HUDEP-2 (cell line): Measurements from ENCODE around the gene CGB2.
"Not testable (repeated sequence)": the region's sequence is repeated elsewhere in the genome, so short reads cannot be mapped to it uniquely, and the experiment has no call there.

Source experiments
- DNase-seq, 76 experiments: peaks; one replicate each; lab custom pipeline; 2025; ENCODE audit not compliant: unreplicated experiment in 76 of 76; lab: John Stamatoyannopoulos, UW

Gene CGB2

DNA sequence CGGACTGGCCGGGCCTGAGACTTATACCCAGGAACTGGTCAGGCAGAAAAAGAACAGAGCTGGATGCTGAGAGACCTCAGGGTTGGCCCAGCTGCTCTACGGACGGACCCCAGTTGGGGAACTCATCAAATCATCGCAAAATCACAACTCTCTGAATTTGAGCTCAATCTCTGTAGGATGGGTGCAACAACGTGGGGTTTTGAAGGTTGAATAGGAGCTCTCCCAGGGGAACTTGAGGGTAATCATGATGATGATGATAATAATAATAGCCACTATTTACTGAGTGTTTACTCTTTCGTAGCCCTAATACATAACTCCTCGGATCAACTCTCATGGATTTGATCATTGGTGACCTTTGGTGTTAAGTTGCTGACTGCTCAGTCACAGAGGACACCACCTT, 1.4 kb upstream of the CGB2 start:
- not testable (repeated sequence) for DNase-seq

DNA sequence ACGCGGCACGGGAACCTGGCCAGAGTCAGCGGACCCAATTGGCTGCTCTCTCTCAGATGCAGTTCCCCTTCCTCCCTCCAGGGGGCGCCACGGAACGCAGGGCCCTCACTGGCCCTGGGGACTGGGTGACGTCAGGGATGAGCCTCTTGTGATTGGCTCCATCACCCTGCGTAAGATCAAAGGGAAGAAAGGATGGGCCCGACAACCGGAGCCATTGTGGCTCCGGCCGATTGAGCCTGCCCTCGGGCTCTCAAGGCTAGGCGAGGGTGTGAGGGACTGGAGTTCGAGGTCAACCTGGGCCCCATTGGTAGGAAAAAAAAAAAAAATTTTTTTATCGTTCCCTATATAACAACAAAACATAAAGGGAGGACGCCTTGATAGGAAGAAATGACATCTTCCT, 5.1 kb downstream of the CGB2 start, which contains the start of gene CGB1:
CGB1 (minus strand) TSS at position 81 of the 400 bp plus-strand sequence. CDS start 184 bp downstream, outside the sequence.
- DNase-seq: peak in 64 of 76 experiments; percentile 21 to 78 (median 56)

DNA sequence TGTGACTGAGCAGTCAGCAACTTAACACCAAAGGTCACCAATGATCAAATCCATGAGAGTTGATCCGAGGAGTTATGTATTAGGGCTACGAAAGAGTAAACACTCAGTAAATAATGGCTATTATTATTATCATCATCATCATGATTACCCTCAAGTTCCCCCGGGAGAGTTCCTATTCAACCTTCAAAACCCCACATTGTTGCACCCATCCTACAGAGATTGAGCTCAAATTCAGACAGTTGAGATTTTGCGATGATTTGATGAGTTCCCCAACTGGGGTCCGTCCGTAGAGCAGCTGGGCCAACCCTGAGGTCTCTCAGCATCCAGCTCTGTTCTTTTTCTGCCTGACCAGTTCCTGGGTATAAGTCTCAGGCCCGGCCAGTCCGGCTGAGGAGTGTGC, 6.4 kb downstream of the CGB2 start:
- DNase-seq: not testable (repeated sequence)

DNA sequence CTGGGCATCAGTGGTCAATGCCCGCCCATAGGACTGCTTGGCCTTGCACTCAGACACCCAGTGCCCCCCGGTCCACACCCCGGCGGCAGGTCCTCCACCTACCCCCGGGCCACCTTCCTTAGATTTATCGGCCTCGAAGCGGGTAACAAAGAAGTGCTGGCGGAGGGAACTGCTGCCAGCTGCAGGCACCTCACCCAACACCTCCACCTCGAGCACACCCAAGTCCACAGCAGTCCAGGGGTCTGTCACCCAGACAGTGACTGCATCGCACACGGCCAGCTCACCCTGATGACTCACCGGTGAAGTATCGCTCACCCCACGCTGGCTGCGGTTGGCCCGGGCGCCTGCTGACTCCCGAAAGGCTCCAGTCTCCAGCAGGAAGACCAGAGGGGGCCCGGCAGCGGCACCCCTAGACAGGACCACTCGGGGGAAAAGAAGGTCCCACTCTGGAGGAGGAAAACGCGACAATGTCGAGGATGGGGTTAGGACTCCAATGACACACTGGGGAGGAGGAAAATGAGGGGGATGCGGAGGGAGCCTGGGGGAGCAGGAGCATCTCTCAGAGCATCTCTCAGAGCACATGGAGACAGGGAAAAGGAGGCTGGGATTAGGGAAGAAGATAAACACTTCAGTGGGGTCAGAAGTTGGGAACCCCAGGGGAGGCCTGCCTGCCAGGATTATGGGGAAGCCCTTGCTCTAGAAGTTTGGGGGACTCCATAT, 7.0 kb downstream of the CGB2 start:
- not testable (repeated sequence) for DNase-seq

DNA sequence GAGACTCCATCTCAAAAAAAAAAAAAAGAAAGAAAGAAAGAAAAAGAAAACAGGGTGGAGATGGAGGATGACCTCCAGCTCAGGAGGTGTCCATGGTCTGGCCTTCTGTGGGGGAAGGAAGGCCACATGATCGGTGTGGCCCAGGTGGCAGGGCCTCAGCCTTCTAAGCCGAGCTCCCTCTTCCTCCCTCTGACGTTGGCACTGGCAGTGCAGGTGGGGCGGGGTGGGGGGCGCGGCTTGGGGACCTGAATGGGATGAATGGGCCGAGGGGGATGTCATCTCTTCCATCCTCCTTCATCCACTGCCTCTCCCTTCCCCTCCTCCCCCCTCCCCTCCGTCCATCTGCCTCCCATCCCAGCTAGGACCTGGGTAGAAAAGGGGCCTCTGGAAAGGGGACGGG, 8.0 kb downstream of the CGB2 start:
- not testable (repeated sequence) for DNase-seq

DNA sequence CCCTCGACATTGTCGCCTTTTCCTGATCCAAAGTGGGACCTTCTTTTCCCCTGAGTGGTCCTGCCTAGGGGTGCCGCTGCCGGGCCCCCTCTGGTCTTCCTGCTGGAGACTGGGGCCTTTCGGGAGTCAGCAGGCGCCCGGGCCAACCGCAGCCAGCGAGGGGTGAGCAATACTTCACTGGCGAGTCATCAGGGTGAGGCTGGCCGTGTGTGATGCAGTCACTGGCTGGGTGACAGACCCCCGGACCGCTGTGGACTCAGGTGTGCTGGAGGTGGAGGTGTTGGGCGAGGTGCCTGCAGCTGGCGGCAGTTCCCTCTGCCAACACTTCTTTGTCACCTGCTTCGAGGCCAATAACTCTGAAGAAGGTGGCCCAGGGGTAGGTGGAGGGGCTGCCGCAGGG, 10.5 kb downstream of the CGB2 start:
- no peak for DNase-seq

DNA sequence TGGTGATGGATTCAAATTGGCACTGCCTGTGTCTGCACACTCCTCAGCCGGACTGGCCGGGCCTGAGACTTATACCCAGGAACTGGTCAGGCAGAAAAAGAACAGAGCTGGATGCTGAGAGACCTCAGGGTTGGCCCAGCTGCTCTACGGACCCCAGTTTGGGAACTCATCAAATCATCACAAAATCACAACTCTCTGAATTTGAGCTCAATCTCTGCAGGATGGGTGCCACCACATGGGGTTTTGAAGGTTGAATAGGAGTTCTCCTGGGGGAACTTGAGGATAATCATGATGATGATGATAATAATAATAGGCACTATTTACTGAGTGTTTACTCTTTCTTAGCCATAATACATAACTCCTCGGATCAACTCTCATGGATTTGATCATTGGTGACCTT, 11.0 kb downstream of the CGB2 start:
- DNase-seq: not testable (repeated sequence)

DNA sequence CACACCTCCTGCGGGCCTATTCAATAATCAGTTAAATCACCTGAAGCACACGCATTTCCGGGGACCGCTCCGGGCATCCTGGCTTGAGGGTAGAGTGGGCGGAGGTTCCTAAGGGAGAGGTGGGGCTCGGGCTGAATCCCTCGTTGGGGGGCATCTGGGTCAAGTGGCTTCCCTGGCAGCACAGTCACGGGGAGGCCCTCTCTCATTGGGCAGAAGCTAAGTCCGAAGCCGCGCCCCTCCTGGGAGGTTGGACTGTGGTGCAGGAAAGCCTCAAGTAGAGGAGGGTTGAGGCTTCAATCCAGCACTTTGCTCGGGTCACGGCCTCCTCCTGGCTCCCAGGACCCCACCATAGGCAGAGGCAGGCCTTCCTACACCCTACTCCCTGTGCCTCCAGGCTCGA, 11.9 kb downstream of the CGB2 start, which contains the start of gene CGB5:
CGB5 (plus strand) TSS at position 301 of the 400 bp plus-strand sequence. CDS start 362 bp downstream, outside the sequence.
- not testable (repeated sequence) for DNase-seq

DNA sequence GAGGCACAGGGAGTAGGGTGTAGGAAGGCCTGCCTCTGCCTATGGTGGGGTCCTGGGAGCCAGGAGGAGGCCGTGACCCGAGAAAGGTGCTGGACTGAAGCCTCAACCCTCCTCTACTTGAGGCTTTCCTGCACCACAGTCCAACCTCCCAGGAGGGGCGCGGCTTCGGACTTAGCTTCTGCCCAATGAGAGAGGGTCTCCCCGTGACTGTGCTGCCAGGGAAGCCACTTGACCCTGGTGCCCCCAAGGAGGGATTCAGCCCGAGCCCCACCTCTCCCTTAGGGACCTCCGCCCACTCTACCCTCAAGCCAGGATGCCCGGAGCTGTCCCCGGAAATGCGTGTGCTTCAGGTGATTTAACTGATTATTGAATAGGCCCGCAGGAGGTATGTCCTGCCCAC, 17.3 kb downstream of the CGB2 start, which contains the start of gene CGB8:
CGB8 (minus strand) TSS at position 101 of the 400 bp plus-strand sequence. CDS start 372 bp downstream, outside the sequence.
- not testable (repeated sequence) for DNase-seq

DNA sequence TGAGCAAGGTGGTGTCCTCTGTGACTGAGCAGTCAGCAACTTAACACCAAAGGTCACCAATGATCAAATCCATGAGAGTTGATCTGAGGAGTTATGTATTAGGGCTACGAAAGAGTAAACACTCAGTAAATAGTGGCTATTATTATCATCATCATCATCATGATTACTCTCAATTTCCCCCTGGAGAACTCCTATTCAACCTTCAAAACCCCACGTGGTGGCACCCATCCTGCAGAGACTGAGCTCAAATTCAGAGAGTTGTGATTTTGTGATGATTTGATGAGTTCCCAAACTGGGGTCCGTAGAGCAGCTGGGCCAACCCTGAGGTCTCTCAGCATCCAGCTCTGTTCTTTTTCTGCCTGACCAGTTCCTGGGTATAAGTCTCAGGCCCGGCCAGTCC, 18.1 kb downstream of the CGB2 start:
- DNase-seq: not testable (repeated sequence)

DNA sequence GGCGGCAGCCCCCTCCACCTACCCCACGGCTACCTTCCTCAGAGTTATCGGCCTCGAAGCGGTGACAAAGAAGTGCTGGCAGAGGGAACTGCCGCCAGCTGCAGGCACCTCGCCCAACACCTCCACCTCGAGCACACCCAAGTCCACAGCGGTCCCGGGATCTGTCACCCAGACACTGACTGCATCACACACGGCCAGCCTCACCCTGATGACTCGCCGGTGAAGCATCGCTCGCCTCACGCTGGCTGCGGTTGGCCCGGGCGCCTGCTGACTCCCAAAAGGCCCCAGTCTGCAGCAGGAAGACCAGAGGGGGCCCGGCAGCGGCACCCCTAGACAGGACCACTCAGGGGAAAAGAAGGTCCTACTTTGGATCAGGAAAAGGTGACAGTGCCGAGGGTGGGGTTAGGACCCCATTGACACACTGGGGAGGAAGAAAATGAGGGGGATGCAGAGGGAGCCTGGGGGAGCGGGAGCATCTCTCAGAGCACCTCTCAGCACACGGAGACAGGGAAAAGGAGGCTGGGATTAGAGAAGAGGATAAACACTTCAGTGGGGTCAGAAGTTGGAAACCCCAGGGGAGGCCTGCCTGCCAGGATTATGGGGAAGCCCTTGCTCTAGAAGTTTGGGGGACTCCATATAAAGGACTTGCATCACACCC, 18.8 kb downstream of the CGB2 start:
- DNase-seq: not testable (repeated sequence)

DNA sequence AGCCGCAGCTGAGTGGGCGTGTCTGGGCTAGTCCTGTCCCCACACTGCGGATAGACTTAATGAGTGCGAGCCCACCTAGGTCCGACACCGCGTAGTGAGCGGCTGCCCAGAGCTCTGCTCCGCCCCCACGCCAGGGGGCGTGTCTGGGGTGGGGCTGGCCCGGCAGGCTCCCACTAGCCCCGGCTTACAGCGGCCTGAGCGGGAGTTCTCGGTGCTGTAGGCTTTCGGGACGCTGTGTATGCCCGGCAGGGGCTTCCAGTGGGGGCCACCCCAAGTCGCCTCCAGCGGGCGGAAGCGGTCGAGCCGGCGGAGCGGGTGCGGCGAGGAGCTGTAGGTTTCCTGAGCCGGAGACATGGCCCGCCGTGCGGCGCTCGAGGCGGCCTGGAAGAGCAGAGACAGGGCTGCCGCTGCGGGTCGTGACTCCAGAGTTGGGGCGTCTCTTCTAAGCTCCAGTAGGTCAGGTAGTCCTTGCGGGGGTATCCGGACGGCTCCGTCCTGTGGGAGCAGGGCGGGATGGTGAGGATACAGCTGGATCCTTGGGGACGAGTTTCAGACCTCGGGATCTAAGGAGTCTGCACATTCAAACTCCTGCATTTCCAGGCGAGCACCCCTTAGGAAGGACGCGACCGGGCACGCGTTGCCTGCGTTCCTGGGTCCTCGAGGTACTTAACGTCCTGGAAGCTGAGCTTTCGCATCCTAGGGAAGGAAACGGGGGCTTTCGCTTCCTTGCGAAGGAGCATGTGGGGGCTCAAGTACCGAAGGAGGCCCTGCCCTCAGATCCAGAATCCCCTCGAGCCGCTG, 24.6 kb downstream of the CGB2 start:
- DNase-seq: peak in 30 of 76 experiments; percentile 7 to 65 (median 37)

DNA sequence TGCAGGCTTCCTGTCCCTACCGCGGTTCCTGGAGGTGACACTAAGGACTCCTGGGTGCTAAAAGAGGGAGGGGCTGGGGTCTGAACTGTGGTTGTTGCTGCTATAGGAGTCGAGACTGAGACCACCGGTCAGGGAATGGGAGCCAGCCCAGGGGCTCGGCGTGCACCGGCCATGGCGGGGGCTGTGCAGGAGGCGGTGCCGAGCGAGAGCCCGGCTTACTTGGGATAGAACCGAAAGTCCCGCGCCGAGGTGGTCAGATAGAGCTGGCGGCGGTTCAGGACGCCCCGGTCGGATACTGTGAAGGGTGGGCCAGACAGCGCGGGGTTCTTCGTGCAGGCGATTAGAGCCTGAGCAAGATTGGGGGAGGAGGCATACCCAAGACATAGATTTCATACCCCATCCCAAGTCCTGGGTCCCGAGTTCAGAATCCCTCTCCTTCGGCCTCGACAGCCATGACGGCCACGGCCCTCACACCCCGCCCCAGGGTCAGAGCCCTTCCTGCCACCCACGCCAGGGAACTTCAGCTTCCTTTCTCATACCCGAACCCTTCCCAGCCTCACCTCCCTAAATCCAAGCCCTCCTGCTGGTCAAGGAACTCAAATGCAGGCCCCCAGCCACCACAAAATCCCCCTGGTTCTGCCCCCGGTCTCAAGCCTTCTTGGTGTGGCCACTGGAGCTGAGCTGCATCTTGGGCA, 25.4 kb downstream of the CGB2 start:
- DNase-seq: not testable (repeated sequence)

DNA sequence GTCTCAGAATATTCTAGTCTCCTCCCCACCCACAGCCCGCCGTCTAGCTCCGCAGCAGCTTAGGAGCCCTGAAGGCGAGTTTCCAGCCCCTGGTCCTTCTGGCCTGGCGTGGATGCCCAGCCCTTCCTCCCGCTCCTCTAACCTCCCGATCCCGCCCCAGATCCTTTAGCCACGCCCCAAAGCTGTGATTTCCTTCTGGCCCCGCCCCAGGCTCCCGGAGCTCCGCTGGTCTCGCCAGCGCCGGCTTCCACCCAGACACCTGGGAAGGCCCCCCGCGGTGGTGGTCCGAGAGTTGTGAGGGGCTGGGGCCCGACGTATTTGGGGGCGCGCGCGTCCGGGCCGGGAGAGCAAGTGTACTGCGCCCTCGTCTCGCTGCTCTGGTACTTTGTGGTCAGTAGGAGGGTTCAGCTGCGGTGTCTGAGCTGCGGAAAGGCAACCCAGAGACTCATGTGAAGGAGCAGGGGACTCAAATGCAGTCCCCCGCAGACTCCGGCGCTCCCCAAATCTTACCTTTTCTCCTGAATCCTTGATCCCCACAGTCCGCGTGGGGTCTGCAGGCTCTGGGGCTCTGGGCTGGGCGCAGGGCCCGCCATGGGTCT, 26.0 kb downstream of the CGB2 start, which contains the start of gene CGB7:
CGB7 (minus strand) TSS at position 114 of the 599 bp plus-strand sequence. CDS start 2,374 bp downstream, outside the sequence.
- DNase-seq: peak in 1 of 76 experiments; percentile 6

DNA sequence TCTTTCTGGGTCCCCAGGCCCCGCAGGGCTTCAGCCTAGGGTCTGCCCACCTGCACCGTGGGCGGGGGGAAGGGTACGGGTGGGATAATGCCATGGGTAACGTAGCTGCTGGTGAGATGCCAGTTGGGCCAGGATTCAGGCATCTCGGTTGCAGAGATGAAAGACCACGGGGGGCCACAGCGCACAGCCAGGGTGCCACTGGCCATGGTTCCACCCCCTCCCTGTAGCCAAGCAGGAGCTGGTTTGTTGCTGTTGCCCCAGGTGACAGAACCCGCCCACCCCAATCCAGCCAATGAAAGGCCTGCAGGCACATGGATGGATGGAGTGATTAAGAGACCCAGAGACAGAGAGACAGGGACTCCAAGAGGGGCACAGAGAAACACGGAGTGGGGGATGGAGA, 26.9 kb downstream of the CGB2 start:
- DNase-seq: peak in 10 of 76 experiments; percentile 7 to 31 (median 18)

DNA sequence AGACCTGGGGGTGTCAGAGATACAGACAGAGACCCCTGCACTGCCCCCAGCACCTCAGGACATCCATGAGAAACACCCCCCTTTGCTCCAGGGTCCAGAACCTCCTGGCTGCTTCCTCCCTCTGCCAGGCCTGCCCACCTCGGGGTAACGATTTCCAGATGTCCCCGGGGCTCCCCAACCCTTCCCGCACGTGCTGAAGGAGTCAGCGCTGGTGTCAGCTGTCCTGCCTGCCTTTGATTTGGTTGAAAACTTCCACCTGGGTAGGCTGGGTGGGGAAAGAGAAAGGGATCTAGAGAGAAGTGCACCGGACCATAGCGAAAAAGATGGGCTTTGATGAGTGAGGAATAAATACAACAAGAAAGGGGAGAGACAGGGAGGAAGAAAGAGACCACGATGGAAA, 27.4 kb downstream of the CGB2 start:
- no peak for DNase-seq

DNA sequence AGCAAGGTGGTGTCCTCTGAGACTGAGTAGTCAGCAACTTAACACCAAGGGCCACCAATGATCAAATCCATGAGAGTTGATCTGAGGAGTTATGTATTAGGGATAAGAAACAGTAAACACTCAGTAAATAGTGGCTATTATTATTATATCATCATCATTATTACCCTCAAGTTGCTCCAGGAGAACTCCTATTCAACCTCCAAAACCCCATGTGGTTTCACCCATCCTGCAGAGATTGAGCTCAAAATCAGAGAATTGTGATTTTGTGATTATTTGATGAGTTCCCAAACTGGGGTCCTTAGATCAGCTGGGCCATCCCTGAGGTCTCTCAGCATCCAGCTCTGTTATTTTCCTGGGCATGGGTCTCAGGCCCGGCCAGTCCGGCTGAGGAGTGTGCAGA, 29.3 kb downstream of the CGB2 start:
- DNase-seq: no peak

DNA sequence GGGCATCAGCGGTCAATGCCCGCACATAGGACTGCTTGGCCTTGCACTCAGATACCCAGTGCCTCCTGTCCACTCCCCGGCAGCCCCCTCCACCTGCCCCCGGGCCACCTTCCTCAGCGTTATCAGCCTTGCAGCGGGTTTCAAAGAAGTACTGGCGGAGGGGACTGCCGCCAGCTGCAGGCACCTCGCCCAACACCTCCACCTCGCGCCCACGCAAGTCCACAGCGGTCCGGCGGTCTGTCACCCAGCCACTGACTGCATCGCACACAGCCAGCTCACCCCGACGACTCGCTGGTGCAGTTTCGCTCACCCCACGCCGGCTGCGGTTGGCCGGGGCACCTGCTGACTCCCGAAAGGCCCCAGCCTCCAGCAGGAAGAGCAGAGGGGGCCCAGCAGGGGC, 29.8 kb downstream of the CGB2 start:
- no peak for DNase-seq

DNA sequence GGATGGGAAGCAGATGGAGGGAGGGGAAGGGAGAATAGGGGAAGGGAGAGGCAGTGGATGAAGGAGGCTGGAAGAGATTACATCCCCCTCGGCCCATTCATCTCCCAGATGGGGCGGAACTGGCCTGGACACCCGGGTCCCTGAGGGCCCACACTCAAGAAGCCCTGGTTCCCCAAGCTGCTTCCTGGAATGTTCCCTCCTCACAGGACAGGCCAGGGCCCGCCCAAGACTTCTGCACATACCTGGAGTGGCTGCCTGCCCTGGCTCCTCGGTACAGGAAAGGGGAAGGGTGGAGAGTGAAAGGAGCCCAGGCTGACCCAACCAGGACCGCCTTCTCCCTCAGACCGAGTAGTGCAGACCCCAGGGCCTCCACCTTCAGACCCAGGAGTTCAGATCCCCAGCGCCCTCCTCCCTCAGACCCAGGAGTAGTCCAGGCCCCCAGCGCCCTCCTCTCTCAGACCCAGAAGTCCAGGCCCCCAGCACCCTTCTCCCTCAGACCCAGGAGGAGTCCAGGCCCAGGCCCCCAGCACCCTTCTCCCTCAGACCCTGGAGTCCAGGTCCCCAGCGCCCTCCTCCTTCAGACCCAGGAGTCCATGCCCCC, 32.4 kb downstream of the CGB2 start:
- DNase-seq: no peak
